ENCODE data around the gene CRHR1.

The CRHR1 gene

GRCh38 chr17:45828171-45828570 is 44.1 kb downstream of the CRHR1 start:
- POLR2A ChIA-PET, result no interaction called here
- CTCF ChIA-PET, result interaction anchor here (1.0 to 2.0 kb wide), 3 partner anchors 9 to 193 kb away, joined by 3 to 11 read pairs (median 3); no protein-coding TSS in a partner anchor
- DNase-seq (ENCODE audit: extremely low spot score), result no peak
- no peak for TF ChIP-seq CTCF (IDR thresholded peaks at IDR 0.05; ENCODE audit: control extremely low read depth, extremely low read depth, low read depth, missing control alignments)

GRCh38 chr17:45828582-45829133 is 44.5 kb downstream of the CRHR1 start:
- ChIA-PET CTCF (interaction anchor here (1.7 to 2.0 kb wide), 2 partner anchors 188 kb away, joined by 4 to 11 read pairs; no protein-coding TSS in a partner anchor), POLR2A (no interaction called here)
- no peak for TF ChIP-seq CTCF (IDR thresholded peaks at IDR 0.05; ENCODE audit: control extremely low read depth, extremely low read depth, low read depth, missing control alignments)
- DNase-seq (ENCODE audit: extremely low spot score), result no peak

GRCh38 chr17:45833920-45834319 is 49.8 kb downstream of the CRHR1 start:
- ChIA-PET POLR2A (no interaction called here), CTCF (interaction anchor here (1.7 to 5.0 kb wide), 2 partner anchors 18 to 193 kb away, joined by 4 to 97 read pairs; no protein-coding TSS in a partner anchor)
- DNase-seq (ENCODE audit: extremely low spot score), result no peak
- no peak for TF ChIP-seq CTCF (IDR thresholded peaks at IDR 0.05; ENCODE audit: control extremely low read depth, extremely low read depth, low read depth, missing control alignments)

- no peak for DNase-seq (ENCODE audit: extremely low spot score)
- ChIA-PET CTCF (interaction anchor here (1.7 to 5.0 kb wide), 2 partner anchors 17 to 194 kb away, joined by 4 to 97 read pairs; no protein-coding TSS in a partner anchor), POLR2A (no interaction called here)
- no peak for TF ChIP-seq CTCF (IDR thresholded peaks at IDR 0.05; ENCODE audit: control extremely low read depth, extremely low read depth, low read depth, missing control alignments)
These were observed 50.6 kb downstream of the CRHR1 start for GRCh38 chr17:45834471-45835396.

- ChIA-PET CTCF (interaction anchor here (1.6 to 5.0 kb wide), 2 partner anchors 195 kb away, joined by 6 to 97 read pairs; no protein-coding TSS in a partner anchor), POLR2A (no interaction called here)
- no peak for DNase-seq (ENCODE audit: extremely low spot score)
- TF ChIP-seq CTCF (IDR thresholded peaks at IDR 0.05; ENCODE audit: control extremely low read depth, extremely low read depth, low read depth, missing control alignments), result no peak
These were observed 51.4 kb downstream of the CRHR1 start for GRCh38 chr17:45835481-45835880.

All from GM10248 (cell line).